ENCODE data around the gene TTC8.
"Not testable (repeated sequence)": the region's sequence is repeated elsewhere in the genome, so short reads cannot be mapped to it uniquely, and the experiment has no call there.

The TTC8 gene

DNA sequence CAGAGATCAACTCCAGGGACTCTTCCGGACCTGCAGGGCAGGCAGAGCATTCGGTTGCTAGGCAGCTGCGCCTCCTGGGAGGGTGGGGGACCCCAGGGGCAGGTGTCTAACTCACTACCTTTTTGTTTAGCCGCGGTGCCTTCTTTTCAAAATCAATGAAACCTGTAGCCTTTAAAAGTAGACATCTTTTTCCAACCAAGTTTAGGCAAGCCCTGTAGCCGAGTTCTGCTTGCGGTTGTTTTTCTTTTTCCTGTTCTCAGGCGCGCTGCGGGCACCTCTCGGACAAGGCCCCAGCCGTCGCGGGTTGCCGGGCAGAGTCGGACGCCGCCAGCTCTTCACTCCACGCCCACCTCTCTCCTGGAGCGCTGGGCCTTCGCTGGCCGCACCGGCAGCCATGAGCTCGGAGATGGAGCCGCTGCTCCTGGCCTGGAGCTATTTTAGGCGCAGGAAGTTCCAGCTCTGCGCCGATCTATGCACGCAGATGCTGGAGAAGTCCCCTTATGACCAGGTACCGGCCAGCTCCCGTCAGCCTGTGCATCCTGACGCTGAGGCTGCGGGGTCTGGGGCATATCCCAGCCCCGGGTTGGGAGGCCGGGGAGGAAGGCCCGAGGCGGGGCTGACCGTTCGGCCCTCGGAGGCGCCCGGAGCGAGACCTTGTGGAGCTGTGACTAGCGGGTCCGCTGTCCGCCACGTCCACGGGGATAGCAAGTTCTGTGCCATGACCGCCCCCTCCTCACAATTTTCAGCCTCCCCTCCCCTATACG, at the start of gene TTC8:
Gene TTC8 (plus strand): TSS at position 338 of the 764 bp plus-strand sequence. CDS start 57 bp downstream, at position 395.
- CTCF ChIA-PET, result interaction anchor here (1.6 kb wide), 1 partner anchor 157 kb away, joined by 4 read pairs; no protein-coding TSS in a partner anchor
- Mint-ChIP-seq H3K27me3 (peaks cover 10% of the 10 kb centered on the region), H3K9me3 (no peaks in the 10 kb centered on the region), H3K36me3 (no peaks in the 10 kb centered on the region), H3K4me1 (peaks cover 10% of the 10 kb centered on the region), H3K27ac (peak within 1 kb of the TSS; percentile 94), H3K4me3 (peak within 1 kb of the TSS; percentile 84)
- DNase-seq, result peak; percentile 90

DNA sequence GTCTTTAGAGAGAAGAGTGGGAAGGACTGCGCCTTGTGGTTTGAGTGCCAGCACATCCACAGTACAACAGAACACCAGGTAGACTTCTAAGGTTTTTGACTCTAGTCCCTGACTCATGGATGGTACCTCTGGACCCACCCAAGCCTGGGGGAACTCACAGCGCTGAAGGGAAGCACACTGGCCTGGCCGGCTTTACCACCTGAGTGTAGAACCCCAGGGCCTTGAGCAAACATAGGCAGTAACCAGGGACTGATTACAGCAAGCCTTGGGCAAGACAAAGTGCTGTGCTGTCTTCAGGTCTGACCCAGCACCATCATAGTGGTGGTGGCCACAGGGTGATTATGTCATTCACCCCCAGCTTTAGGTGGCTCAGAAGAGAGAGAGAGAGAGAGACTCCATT, 48.9 kb upstream of the TTC8 start:
- H3K27ac Mint-ChIP-seq, result no peak overlapping the region
- no peaks in the 10 kb centered on the region for H3K36me3 Mint-ChIP-seq
- no peak for DNase-seq
- no peaks in the 10 kb centered on the region for H3K4me1 Mint-ChIP-seq
- no peak overlapping the region for H3K4me3 Mint-ChIP-seq
- CTCF ChIA-PET, result no interaction called here
- H3K27me3 Mint-ChIP-seq, result no peaks in the 10 kb centered on the region
- no peaks in the 10 kb centered on the region for H3K9me3 Mint-ChIP-seq

DNA sequence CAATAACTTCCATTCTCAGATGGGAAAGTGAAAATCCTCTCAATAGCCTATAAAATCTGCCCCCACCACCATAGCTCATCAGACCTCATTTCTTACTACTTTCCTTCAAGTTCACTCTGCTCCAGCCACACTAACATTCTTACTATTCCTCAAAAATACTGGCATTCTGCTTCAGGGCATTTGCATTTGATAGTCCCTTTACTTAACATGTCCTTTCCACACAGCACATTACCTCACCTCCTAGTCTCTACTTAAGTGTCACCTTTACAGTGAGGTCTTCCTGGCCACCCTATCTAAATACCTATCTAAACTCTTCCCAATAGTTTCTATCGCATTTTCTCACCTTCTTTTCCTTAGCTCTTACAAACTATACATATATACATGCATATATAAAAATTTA, 38.5 kb upstream of the TTC8 start:
- DNase-seq, result no peak

DNA sequence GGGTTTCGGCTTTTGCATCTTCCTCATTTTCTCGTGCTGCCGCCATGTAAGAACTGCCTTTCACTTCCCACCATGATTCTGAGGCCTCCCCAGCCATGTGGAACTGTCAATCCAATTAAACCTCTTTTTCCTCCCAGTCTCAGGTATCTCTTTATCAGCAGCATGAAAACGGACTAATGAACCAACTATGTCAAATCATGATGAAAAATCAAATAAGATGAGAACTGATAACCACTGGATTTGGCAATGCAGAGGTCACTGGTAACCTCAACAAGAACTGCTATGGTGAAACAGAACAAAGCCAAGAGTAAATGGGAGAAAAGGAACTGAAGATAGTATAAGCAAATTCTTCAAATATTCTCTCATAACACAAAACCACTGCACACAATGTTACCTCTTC, 37.7 kb upstream of the TTC8 start:
- Mint-ChIP-seq H3K27me3 (peaks cover 8% of the 10 kb centered on the region), H3K9me3 (peaks cover 15% of the 10 kb centered on the region), H3K36me3 (peaks cover 6% of the 10 kb centered on the region), H3K27ac (no peak overlapping the region), H3K4me3 (no peak overlapping the region), H3K4me1 (peaks cover 18% of the 10 kb centered on the region)
- no peak for DNase-seq
- CTCF ChIA-PET, result no interaction called here

More for the DNA sequence above, 38.5 kb upstream of the TTC8 start:
- Mint-ChIP-seq H3K27me3 (peaks cover 6% of the 10 kb centered on the region), H3K27ac (no peak overlapping the region), H3K4me3 (no peak overlapping the region), H3K4me1 (peaks cover 9% of the 10 kb centered on the region), H3K36me3 (peaks cover 6% of the 10 kb centered on the region), H3K9me3 (peaks cover 17% of the 10 kb centered on the region)
- CTCF ChIA-PET, result no interaction called here

DNA sequence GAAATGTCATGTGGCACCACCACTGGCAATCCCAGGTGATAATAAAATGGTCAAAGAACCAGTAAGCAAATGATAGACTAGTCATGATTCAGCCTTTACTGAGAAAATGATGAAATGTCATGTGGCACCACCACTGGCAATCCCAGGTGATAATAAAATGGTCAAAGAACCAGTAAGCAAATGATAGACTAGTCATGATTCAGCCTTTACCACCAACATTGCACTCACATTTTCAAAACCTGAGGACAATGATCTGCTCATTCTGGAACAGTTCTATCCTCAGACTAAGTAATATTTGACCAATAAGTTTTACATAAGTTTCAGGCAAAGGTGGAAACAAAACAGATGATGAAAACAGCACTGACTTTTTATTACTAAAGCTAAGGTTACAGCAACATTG, 34.9 kb upstream of the TTC8 start:
- H3K27ac Mint-ChIP-seq, H3K36me3 Mint-ChIP-seq, CTCF ChIA-PET, DNase-seq, H3K9me3 Mint-ChIP-seq, H3K4me3 Mint-ChIP-seq: not testable (repeated sequence)
- H3K4me1 Mint-ChIP-seq, result peaks cover 27% of the 10 kb centered on the region
- peaks cover 20% of the 10 kb centered on the region for H3K27me3 Mint-ChIP-seq

DNA sequence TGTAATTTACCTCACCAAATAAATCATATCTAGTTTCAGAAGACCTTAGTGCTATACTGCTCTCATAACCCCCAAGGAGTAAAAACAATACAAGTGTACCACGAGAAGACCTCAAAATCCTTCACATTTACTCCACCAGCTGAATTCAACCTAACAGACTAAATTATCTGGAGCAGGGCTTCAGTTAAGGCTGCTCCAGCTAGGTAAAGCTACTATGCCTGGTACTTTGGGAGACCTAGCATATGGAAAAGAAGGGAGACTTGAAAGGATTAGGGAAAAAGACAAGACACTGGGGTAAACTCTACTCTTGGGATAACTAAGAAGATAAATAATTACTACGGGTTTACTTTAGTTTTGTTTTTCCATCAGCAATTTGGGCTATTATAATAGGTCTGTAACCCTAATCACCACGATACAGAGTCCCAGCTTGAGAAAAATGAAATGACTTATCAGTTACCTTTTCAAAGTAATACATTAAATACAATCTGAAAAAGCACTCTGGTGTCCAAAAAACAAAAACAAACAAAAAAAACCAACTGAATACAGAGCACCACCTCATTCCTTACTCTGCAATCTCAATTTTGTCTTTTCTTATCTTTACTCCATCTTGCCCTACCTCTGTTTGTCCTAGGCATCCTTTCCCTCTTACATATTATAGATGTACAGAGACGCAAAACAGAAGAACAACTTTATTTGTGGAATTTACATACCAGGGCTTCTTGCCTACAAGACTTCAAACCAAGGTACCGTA, 33.8 kb upstream of the TTC8 start:
- no peaks in the 10 kb centered on the region for H3K36me3 Mint-ChIP-seq
- DNase-seq, result no peak
- CTCF ChIA-PET, result no interaction called here
- H3K9me3 Mint-ChIP-seq, result no peaks in the 10 kb centered on the region
- no peak overlapping the region for H3K27ac Mint-ChIP-seq
- H3K4me1 Mint-ChIP-seq, result peaks cover 27% of the 10 kb centered on the region
- H3K27me3 Mint-ChIP-seq, result peaks cover 20% of the 10 kb centered on the region
- H3K4me3 Mint-ChIP-seq, result peak overlapping the region; percentile 82

DNA sequence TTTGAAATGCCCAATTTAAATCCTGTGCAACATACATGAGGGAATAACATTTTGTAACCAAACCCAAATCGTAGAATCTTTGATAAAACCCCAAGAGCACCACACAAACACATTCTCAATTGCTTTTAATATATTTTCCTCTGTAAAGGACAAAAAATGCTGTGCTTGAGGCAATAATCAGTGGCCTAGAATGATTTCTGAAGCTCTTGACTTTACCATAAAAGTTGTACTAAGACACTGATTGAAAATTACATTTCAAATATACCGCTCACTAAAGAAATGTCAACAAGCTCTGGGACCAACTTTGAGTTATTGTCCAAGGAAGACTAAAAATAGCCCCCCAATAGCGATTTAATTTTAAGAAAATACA, 33.2 kb upstream of the TTC8 start:
- Mint-ChIP-seq H3K27me3 (peaks cover 20% of the 10 kb centered on the region), H3K9me3 (no peaks in the 10 kb centered on the region), H3K27ac (no peak overlapping the region), H3K4me3 (peak overlapping the region; percentile 82), H3K4me1 (peaks cover 27% of the 10 kb centered on the region), H3K36me3 (no peaks in the 10 kb centered on the region)
- DNase-seq, result no peak
- CTCF ChIA-PET, result no interaction called here

DNA sequence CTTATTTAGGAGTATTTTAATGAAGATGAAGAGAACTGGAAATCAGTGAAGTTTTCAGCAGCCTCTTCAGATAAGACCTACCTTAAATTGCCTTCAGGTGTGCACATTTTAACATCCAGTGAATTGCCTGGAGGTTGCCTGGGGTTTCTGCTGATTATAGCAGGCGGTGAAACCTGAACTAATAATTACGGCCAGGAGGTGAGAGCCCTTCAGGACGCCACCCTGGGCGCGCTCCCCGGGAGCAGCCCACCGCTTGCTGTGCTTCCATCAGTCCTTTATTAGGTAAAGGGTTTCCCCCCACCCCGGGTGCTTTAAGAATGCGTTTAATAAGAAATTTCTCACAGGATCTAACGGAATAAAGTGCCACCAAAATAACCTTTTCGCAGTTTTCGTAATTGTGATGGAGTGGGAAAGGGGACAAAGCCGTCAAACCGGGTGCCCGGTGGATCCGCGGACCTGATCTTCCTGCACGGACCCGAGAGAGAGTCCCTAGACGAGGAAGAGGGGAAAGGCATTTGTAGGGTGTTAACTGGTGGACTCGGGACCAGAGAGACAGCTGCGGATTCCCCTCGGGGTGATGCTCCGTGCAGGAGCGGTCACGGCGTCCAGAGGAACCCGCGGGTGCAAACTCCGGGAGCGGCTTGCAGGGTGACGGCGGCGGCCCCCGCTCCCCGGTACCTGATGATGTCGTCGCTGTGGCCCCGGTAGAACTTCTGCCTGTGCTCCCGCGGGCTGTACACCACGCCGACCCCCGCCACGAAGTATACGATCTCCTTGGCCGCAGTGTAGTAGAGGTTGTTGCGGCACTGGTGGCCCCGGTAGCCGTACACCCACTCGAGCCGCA, 32.6 kb upstream of the TTC8 start:
- peaks cover 20% of the 10 kb centered on the region for H3K27me3 Mint-ChIP-seq
- CTCF ChIA-PET, result no interaction called here
- peak overlapping the region; percentile 82 for H3K4me3 Mint-ChIP-seq
- no peak for DNase-seq
- H3K4me1 Mint-ChIP-seq, result peaks cover 27% of the 10 kb centered on the region
- H3K36me3 Mint-ChIP-seq, result no peaks in the 10 kb centered on the region
- H3K27ac Mint-ChIP-seq, result peak overlapping the region; percentile 30
- H3K9me3 Mint-ChIP-seq, result no peaks in the 10 kb centered on the region

DNA sequence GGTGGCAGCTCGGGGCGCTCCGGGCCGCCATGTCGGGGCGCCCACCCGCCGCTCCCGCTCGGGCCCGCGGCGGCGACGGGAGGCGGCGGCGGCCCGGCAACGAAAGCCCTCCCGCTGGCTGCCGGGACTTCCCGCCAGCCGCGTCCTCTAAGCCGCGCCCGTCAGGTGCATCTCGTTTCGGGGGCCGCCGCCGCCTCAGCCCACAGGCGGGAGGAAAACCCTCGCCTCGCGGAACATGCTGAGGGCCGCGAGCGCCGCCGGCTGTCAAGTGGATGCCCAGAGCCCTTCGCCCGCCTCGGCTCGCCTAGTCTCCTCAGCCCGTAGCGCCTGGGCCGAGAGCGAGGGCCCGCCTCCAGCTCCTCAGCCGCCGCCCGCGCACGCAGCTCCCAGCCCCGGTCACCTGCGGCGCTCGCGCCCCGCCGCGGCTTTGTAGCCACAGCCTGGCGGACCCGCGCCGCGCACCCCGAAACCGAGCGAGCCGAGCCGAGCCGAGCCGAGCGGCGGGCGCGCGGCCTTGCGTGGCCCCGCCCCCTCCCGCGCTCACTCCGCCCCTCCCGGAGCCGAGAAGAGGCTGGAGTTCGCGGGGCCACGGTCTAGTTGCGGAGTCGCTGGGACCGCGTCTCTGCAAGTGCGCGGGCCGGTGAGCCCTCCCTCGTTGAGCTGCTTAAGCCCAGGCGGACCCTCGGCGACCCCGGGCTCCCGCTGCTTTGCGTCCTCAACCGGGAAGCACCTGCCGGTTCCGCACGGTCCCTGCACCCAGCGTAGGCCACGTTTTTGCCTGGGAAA, 31.8 kb upstream of the TTC8 start, which contains the start of gene EML5:
Gene EML5 (minus strand): TSS at position 481 of the 786 bp plus-strand sequence. CDS start 450 bp downstream, at position 31.
- Mint-ChIP-seq H3K4me1 (peaks cover 27% of the 10 kb centered on the region), H3K9me3 (no peaks in the 10 kb centered on the region), H3K27me3 (peaks cover 26% of the 10 kb centered on the region), H3K4me3 (peak within 1 kb of the TSS; percentile 82), H3K36me3 (no peaks in the 10 kb centered on the region), H3K27ac (peak within 1 kb of the TSS; percentile 73)
- DNase-seq, result peak; percentile 86
- CTCF ChIA-PET, result no interaction called here

DNA sequence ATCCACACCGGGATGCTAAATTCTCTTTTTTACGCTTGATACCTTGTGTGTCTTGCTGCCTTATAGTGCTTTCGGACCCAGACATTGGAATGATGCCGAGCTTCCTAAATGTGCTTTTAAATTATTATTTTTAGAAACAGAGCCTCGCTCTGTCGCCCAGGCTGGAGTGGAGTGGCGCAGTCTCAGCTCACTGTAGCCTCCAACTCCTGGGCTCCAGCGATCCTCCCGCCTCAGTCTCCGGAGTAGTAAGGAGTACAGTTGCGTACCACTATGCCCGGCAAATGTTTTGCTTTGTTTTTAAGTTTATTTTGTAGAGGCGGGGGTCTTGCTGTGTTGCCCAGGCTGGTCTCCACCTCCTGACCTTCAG, 31.2 kb upstream of the TTC8 start:
- Mint-ChIP-seq H3K36me3 (no peaks in the 10 kb centered on the region), H3K9me3 (no peaks in the 10 kb centered on the region), H3K27me3 (peaks cover 31% of the 10 kb centered on the region), H3K4me1 (peaks cover 27% of the 10 kb centered on the region), H3K4me3 (peak overlapping the region; percentile 77), H3K27ac (peak overlapping the region; percentile 24)
- no peak for DNase-seq
- CTCF ChIA-PET, result no interaction called here

DNA sequence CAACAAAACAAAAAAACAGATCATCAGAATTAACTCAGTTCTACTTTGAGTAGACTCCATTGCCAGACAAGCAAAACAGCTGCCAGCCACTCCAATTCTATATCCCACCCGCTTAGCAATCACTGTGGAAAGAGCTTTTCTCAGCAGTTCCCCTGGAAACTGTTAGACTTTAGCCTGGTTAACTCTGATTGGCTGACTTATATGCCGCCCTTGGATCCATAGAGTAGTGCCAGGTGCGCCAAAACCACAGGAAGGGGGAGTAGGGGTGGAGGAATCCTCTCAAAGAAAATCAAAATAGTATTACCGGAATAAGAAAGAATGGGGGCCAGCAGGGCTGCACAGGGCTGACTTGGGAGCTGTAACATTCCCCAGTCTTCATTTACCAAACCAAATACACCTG, 26.3 kb upstream of the TTC8 start:
- no peaks in the 10 kb centered on the region for H3K36me3 Mint-ChIP-seq
- CTCF ChIA-PET, result no interaction called here

DNA sequence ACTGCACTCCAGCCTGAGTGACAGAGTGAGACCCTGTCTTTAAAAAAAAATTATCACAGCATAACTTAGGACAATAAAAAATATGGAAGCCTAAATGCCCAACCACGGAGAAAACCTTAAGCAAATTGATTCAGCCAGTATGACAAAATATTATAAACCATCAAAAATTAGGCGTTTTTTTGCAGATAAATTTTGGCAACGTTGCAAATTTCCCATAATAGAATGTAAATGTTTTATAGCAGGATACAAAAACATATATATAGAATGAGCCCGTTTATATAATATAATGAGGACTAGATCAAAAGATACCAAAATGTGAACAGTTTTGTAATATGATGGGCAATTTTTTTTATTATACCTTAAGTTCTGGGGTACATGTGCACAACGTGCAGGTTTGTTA, 24.9 kb upstream of the TTC8 start:
- peaks cover 27% of the 10 kb centered on the region for H3K27me3 Mint-ChIP-seq
- CTCF ChIA-PET, result no interaction called here
- H3K36me3 Mint-ChIP-seq, result no peaks in the 10 kb centered on the region
- H3K4me3 Mint-ChIP-seq, result no peak overlapping the region
- no peaks in the 10 kb centered on the region for H3K9me3 Mint-ChIP-seq
- H3K27ac Mint-ChIP-seq, result no peak overlapping the region
- DNase-seq, result no peak
- no peaks in the 10 kb centered on the region for H3K4me1 Mint-ChIP-seq

More for the DNA sequence above, 26.3 kb upstream of the TTC8 start:
- Mint-ChIP-seq H3K27me3 (peaks cover 20% of the 10 kb centered on the region), H3K4me1 (peaks cover 3% of the 10 kb centered on the region), H3K9me3 (no peaks in the 10 kb centered on the region), H3K4me3 (no peak overlapping the region), H3K27ac (no peak overlapping the region)
- no peak for DNase-seq

DNA sequence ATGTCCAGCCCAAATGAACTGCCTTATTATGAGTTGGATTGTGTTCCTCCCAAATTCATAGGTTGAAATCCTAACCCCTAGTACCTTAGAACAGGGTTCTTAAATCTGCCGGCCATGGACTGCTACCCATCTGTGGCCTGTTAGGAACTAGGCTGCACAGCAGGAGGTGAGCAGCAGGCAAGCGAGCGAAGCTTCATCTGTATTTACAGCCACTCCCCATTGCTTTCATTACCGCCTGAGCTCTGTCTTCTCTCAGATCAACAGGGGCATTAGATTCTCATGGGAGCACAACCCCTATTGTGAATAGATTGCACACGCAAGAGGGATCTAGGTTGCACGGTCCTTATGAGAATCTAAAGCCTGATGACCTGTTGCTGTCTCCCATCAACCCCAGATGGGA, 21.9 kb upstream of the TTC8 start:
- CTCF ChIA-PET, result no interaction called here
- Mint-ChIP-seq H3K27me3 (peaks cover 28% of the 10 kb centered on the region), H3K36me3 (no peaks in the 10 kb centered on the region), H3K4me1 (no peaks in the 10 kb centered on the region), H3K4me3 (no peak overlapping the region), H3K27ac (no peak overlapping the region), H3K9me3 (no peaks in the 10 kb centered on the region)
- DNase-seq, result no peak

DNA sequence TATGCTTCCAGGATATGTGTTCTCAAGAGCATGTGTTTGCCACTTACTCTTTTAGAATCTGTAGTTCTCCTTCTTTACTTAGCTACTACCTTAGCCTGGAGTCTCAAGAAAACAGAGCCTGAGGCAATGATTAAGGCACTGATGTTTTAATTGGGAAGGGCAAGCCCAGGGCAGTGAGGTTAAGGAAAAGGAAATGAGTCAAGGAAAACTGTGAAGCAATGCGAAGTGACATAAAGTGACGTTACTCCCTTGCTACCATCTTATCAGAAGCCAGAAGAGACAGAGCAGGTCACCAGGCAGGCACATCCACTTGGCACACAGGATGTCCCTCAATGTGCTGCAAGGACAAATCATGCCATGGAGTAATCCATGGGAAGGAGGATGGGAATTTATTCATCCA, 20.4 kb upstream of the TTC8 start:
- H3K27me3 Mint-ChIP-seq, result peaks cover 23% of the 10 kb centered on the region
- H3K9me3 Mint-ChIP-seq, result no peaks in the 10 kb centered on the region
- H3K36me3 Mint-ChIP-seq, result no peaks in the 10 kb centered on the region
- no peak for DNase-seq
- H3K27ac Mint-ChIP-seq, result no peak overlapping the region
- H3K4me1 Mint-ChIP-seq, result no peaks in the 10 kb centered on the region
- CTCF ChIA-PET, result no interaction called here
- H3K4me3 Mint-ChIP-seq, result no peak overlapping the region

Data from activated naive CD4-positive, alpha-beta T cell treated with anti-CD3 and anti-CD28 coated beads, Interleukin-2, amount 10 ng/mL, durations not matched to agents 7 days and 5 days (primary cell).